SK-N-MC (cell line): ENCODE data around the gene EFL1.

Source experiments
- DNase-seq: peaks from one replicate; pipeline ENCODE4 v3.0.0-alpha.2; 2011; ENCODE audit warnings: low read depth, low spot score
- H3K27ac ChIP-seq: fragments of 200-600 bp; sonication (generic); 2 replicates; pipeline ENCODE4 v1.5.1; 2016; ENCODE audit warnings: mixed run types
- H3K36me3 ChIP-seq: fragments of 200-600 bp; sonication (generic); 2 replicates; pipeline ENCODE4 v1.6.1; 2017; ENCODE audit warnings: antibody characterized with exemption, low read length, mixed read lengths; ENCODE audit not compliant: insufficient read depth
- H3K4me3 ChIP-seq: fragments of 200-600 bp; sonication (generic); 2 replicates; pipeline ENCODE4 v1.5.1; 2016
- H3K9ac ChIP-seq: fragments of 200-600 bp; sonication (generic); 2 replicates; pipeline ENCODE4 v1.8.0; 2017; ENCODE audit warnings: mixed run types, mixed read lengths; ENCODE audit not compliant: insufficient read length
- H3K9me3 ChIP-seq: fragments of 200-600 bp; sonication (generic); 2 replicates; pipeline ENCODE4 v1.6.1; 2017; ENCODE audit warnings: low read depth, mild to moderate bottlenecking, antibody characterized with exemption, low read length, moderate library complexity, mixed read lengths
- EZH2 ChIP-seq: fragments of 200-600 bp; sonication (generic); IDR thresholded peaks from one replicate; pipeline ENCODE4 v1.6.1; 2017; ENCODE audit warnings: antibody characterized with exemption
- FOXP2 ChIP-seq: optimal IDR thresholded peaks from 2 replicates; pipeline ENCODE3; 2011; ENCODE audit warnings: mild to moderate bottlenecking, moderate library complexity; ENCODE audit not compliant: insufficient read depth; ENCODE audit errors: extremely low read length, control extremely low read depth
- POLR2AphosphoS5 ChIP-seq: IDR thresholded peaks from 2 replicates; pipeline ENCODE4 v1.6.1; 2012; ENCODE audit warnings: mild to moderate bottlenecking, low read depth, low read length, borderline replicate concordance

The EFL1 gene

GRCh38 chr15:82172506-82172905 is 90.0 kb downstream of the EFL1 start:
- TF ChIP-seq EZH2 (no peak), FOXP2 (no peak), POLR2AphosphoS5 (no peak)
- DNase-seq = no peak
- no peak overlapping the region for H3K27ac ChIP-seq
- H3K9me3 ChIP-seq = no peaks in the 10 kb centered on the region
- H3K36me3 ChIP-seq = no peaks in the 10 kb centered on the region
- H3K4me3 ChIP-seq = no peak overlapping the region
- H3K9ac ChIP-seq = no peak overlapping the region

GRCh38 chr15:82168757-82169156 is 93.8 kb downstream of the EFL1 start:
- H3K27ac ChIP-seq = no peak overlapping the region
- DNase-seq = no peak
- no peaks in the 10 kb centered on the region for H3K9me3 ChIP-seq
- no peak for TF ChIP-seq POLR2AphosphoS5
- no peak for TF ChIP-seq EZH2
- TF ChIP-seq FOXP2 = no peak
- H3K9ac ChIP-seq = no peak overlapping the region
- no peaks in the 10 kb centered on the region for H3K36me3 ChIP-seq
- no peak overlapping the region for H3K4me3 ChIP-seq

GRCh38 chr15:82168296-82168695 is 94.2 kb downstream of the EFL1 start:
- H3K4me3 ChIP-seq = no peak overlapping the region
- no peak overlapping the region for H3K9ac ChIP-seq
- no peak overlapping the region for H3K27ac ChIP-seq
- H3K36me3 ChIP-seq = no peaks in the 10 kb centered on the region
- no peak for TF ChIP-seq FOXP2
- no peak for TF ChIP-seq EZH2
- no peak for TF ChIP-seq POLR2AphosphoS5
- no peak for DNase-seq
- no peaks in the 10 kb centered on the region for H3K9me3 ChIP-seq

- TF ChIP-seq FOXP2 = no peak
- TF ChIP-seq EZH2 = no peak
- no peak for TF ChIP-seq POLR2AphosphoS5
- no peak for DNase-seq
These were observed 96.6 kb downstream of the EFL1 start for GRCh38 chr15:82165948-82166376.

GRCh38 chr15:82159922-82160321 is 102.6 kb downstream of the EFL1 start:
- H3K9ac ChIP-seq = no peak overlapping the region

More at GRCh38 chr15:82165948-82166376, 96.6 kb downstream of the EFL1 start:
- Histone ChIP-seq H3K9ac (no peak overlapping the region), H3K9me3 (no peaks in the 10 kb centered on the region), H3K4me3 (no peak overlapping the region), H3K27ac (no peak overlapping the region), H3K36me3 (peaks cover 7% of the 10 kb centered on the region; the same call in 1 of the 2 replicates)

GRCh38 chr15:82158811-82159210 is 103.7 kb downstream of the EFL1 start:
- Histone ChIP-seq H3K4me3 (no peak overlapping the region), H3K27ac (no peak overlapping the region)

More at GRCh38 chr15:82159922-82160321, 102.6 kb downstream of the EFL1 start:
- Histone ChIP-seq H3K4me3 (no peak overlapping the region), H3K9me3 (no peaks in the 10 kb centered on the region), H3K36me3 (peaks cover 19% of the 10 kb centered on the region), H3K27ac (no peak overlapping the region)
- no peak for DNase-seq
- TF ChIP-seq FOXP2 (no peak), POLR2AphosphoS5 (no peak), EZH2 (no peak)

GRCh38 chr15:82150645-82151044 is 111.9 kb downstream of the EFL1 start:
- Histone ChIP-seq H3K4me3 (no peak overlapping the region), H3K9me3 (no peaks in the 10 kb centered on the region), H3K36me3 (peaks cover 11% of the 10 kb centered on the region), H3K9ac (no peak overlapping the region), H3K27ac (no peak overlapping the region)
- DNase-seq = no peak
- no peak for TF ChIP-seq POLR2AphosphoS5
- no peak for TF ChIP-seq EZH2
- TF ChIP-seq FOXP2 = no peak

More at GRCh38 chr15:82158811-82159210, 103.7 kb downstream of the EFL1 start:
- peaks cover 19% of the 10 kb centered on the region for H3K36me3 ChIP-seq
- no peak overlapping the region for H3K9ac ChIP-seq
- DNase-seq = no peak
- H3K9me3 ChIP-seq = no peaks in the 10 kb centered on the region
- TF ChIP-seq POLR2AphosphoS5 (no peak), EZH2 (no peak), FOXP2 (no peak)

- Histone ChIP-seq H3K9ac (no peak overlapping the region), H3K36me3 (peaks cover 5% of the 10 kb centered on the region; the same call in 1 of the 2 replicates), H3K9me3 (no peaks in the 10 kb centered on the region), H3K27ac (no peak overlapping the region), H3K4me3 (no peak overlapping the region)
- no peak for DNase-seq
- no peak for TF ChIP-seq FOXP2
- no peak for TF ChIP-seq EZH2
- TF ChIP-seq POLR2AphosphoS5 = no peak
These were observed 115.5 kb downstream of the EFL1 start for GRCh38 chr15:82146990-82147461.

GRCh38 chr15:82146576-82146975 is 116.0 kb downstream of the EFL1 start:
- Histone ChIP-seq H3K27ac (no peak overlapping the region), H3K36me3 (peaks cover 4% of the 10 kb centered on the region; the same call in 1 of the 2 replicates)
- TF ChIP-seq EZH2 (no peak), FOXP2 (no peak), POLR2AphosphoS5 (no peak)

More at GRCh38 chr15:82146576-82146975, 116.0 kb downstream of the EFL1 start:
- no peak overlapping the region for H3K9ac ChIP-seq
- DNase-seq = no peak
- no peaks in the 10 kb centered on the region for H3K9me3 ChIP-seq
- H3K4me3 ChIP-seq = no peak overlapping the region
